Liver (tissue), 9 donors: ENCODE measurements around the gene MCF2L. TPM values are rescaled to one million over a fixed set of nuclear protein-coding genes. Genes with fewer than 3 reads are reported as not detected.

ENCODE experiments used
- DNase-seq: peaks from one replicate; pipeline ENCODE4 v3.0.0-alpha.2; 2017; ENCODE audit warnings: low spot score
- H3K27ac ChIP-seq, 2 donors: one replicate each; pipeline ENCODE4 v1.7.0; 2013; ENCODE audit warnings: inconsistent platforms in 2 of 2, low read length in 2 of 2, control low read depth in 1 of 2, low read depth in 1 of 2, mild to moderate bottlenecking in 1 of 2
- H3K27me3 ChIP-seq, 4 donors: one replicate each; pipeline versions ENCODE4 v1.6.1 to v1.7.0; 2013; ENCODE audit warnings: low read length in 3 of 4, inconsistent platforms in 1 of 4, mild to moderate bottlenecking in 1 of 4, moderate library complexity in 1 of 4; ENCODE audit not compliant: control insufficient read depth in 4 of 4, insufficient read depth in 4 of 4
- H3K36me3 ChIP-seq, 4 donors: one replicate each; pipeline versions ENCODE4 v1.6.1 to v1.7.0; 2013; ENCODE audit warnings: low read length in 3 of 4, mild to moderate bottlenecking in 3 of 4, low read depth in 1 of 4, moderate library complexity in 1 of 4; ENCODE audit not compliant: control insufficient read depth in 4 of 4, insufficient read depth in 3 of 4
- H3K4me1 ChIP-seq, 4 donors: one replicate each; pipeline versions ENCODE4 v1.6.1 to v1.7.0; 2013; ENCODE audit warnings: low read length in 3 of 4, mild to moderate bottlenecking in 3 of 4, moderate library complexity in 1 of 4; ENCODE audit not compliant: control insufficient read depth in 4 of 4, insufficient read depth in 4 of 4
- H3K4me3 ChIP-seq, 3 donors: one replicate each; pipeline versions ENCODE4 v1.6.1 to v1.7.0; 2013; ENCODE audit warnings: low read length in 3 of 3, control low read depth in 1 of 3, low read depth in 1 of 3, mild to moderate bottlenecking in 1 of 3
- H3K9ac ChIP-seq, 2 donors: one replicate each; pipeline ENCODE4 v1.7.0; 2013; ENCODE audit warnings: low read length in 2 of 2, mild to moderate bottlenecking in 2 of 2, moderate library complexity in 2 of 2, control low read depth in 1 of 2, low read depth in 1 of 2
- H3K9me3 ChIP-seq, 4 donors: one replicate each; pipeline versions ENCODE4 v1.6.1 to v1.7.0; 2013; ENCODE audit warnings: low read length in 3 of 4; ENCODE audit not compliant: control insufficient read depth in 4 of 4
- EGR1 ChIP-seq, 2 donors: IDR thresholded peaks; 2 replicates each; pipeline ENCODE4 v1.6.1; 2016 to 2018; ENCODE audit warnings: antibody characterized with exemption in 2 of 2, low read depth in 2 of 2
- FOXA2 ChIP-seq: IDR thresholded peaks from 2 replicates; pipeline ENCODE4 v1.6.1; 2016; ENCODE audit warnings: antibody characterized with exemption
- GABPA ChIP-seq, 2 donors: IDR thresholded peaks in 1 of 2; conservative IDR thresholded peaks in 1 of 2; 2 replicates each; pipeline ENCODE4 v1.6.1; 2016; ENCODE audit warnings: antibody characterized with exemption in 2 of 2, mild to moderate bottlenecking in 1 of 2, moderate library complexity in 1 of 2
- RAD21 ChIP-seq, 2 donors: IDR thresholded peaks; 2 replicates each; pipeline ENCODE4 v1.6.1; 2016; ENCODE audit warnings: antibody characterized with exemption in 2 of 2, mild to moderate bottlenecking in 2 of 2
- RXRA ChIP-seq, 2 donors: IDR thresholded peaks; 2 replicates each; pipeline ENCODE4 v1.6.1; 2017 to 2018; ENCODE audit warnings: antibody characterized with exemption in 2 of 2, mild to moderate bottlenecking in 1 of 2
- SP1 ChIP-seq: IDR thresholded peaks from 2 replicates; pipeline ENCODE4 v1.6.1; 2018; ENCODE audit warnings: antibody characterized with exemption, mild to moderate bottlenecking
- TAF1 ChIP-seq: conservative IDR thresholded peaks from 2 replicates; pipeline ENCODE4 v1.6.1; 2016; ENCODE audit warnings: antibody characterized with exemption, mild to moderate bottlenecking
- YY1 ChIP-seq: IDR thresholded peaks from 2 replicates; pipeline ENCODE4 v1.6.1; 2016; ENCODE audit warnings: antibody characterized with exemption, mild to moderate bottlenecking
- WGBS: extraction: QIAGEN DNeasy Blood & Tissue Kit; methylation state at CpG from one replicate; pipeline ENCODE4 v1.1.7; 2013; 5-methylcytosine and 5-hydroxymethylcytosine counted together
- polyA plus RNA-seq, 2 donors: library from polyadenylated mRNA; stranded (reverse) in 1 of 2; unstranded in 1 of 2; fragments of 200-250 nt in 1 of 2; fragments of >200 nt in 1 of 2; fragmentation: Nextera tagmentation in 1 of 2; extraction: Ambion mirVana in 1 of 2; gene quantifications; one replicate each; pipeline versions ENCODE4 v1.2.1 to v1.2.3, GENCODE V29; 2013 to 2015
- total RNA-seq, 2 donors: library from RNA; depleted of rRNA; stranded (reverse); fragments of >200 nt; gene quantifications; one replicate each; pipeline ENCODE4 v1.2.3, GENCODE V29; 2014
- TF ChIP-seq, protein P1 (sequence below): IDR thresholded peaks from 2 replicates; pipeline ENCODE4 v1.6.1; 2016; ENCODE audit warnings: antibody characterized with exemption
- TF ChIP-seq, protein P2 (sequence below): IDR thresholded peaks from 2 replicates; pipeline ENCODE4 v1.6.1; 2016; ENCODE audit warnings: antibody characterized with exemption
- TF ChIP-seq, protein P3 (sequence below): fragments of 150-350 bp; IDR thresholded peaks from 2 replicates; pipeline ENCODE4 v1.5.1; 2017; ENCODE audit warnings: improper control_type of control experiment, low read depth, low read length; ENCODE audit not compliant: missing input control
- TF ChIP-seq, protein P4 (sequence below): IDR thresholded peaks from 2 replicates; pipeline ENCODE4 v1.6.1; 2016; ENCODE audit warnings: antibody characterized with exemption
- donor health status: healthy.
- donor health status: healthy.
- donor health status: healthy.
- donor health status: healthy.
- donor health status: healthy.

Gene MCF2L
- total and polyA plus RNA-seq, 4 donors, result 2.9 to 12.8 (median 7.1) TPM

DNA sequence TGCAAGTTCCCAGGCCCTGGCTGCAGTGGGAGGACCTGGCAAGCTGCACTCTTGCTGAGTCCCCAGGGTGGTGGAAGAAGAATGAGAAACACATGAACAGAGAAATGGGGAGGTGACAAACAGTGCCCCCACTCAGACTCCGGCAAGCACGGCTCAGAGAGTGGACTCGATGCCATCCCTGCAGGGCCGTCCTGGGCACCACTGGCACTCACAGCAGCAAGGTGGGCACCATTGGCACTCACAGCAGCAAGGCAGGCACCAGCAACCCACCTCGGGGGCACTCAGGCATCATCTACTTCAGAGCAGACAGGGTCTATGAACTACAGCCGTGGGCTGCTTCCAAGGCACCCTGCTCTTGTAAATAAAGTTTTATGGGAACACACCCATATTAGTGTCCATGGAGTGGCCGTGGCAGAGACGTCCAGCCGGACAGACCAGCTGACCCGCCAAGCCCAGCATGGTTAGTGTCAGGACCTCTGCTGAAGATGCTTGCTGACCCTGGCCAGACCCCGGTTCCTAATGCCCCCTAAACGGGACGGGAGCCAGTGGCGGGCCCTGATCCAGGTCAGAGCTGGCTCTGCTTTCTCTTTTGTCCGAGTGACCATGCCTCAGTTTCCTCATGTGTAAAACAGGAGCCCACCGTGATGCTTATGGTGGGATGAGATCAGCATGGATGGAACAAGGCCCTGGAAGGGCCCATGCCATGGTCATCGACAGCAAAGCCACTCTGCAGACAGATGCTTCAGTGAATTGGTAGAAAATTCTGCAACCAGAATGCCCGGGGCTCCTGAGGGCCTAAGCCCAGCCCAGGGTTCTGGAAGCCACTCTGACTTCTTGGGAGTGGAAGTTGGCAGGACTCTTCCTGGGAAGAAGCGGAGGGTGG is 151.5 kb downstream of the MCF2L start:
- 85% methylated on average over 19 of the region's 19 CpGs for WGBS
- Histone ChIP-seq H3K9ac (no peak overlapping the region), H3K9me3 (no peaks in the 10 kb centered on the region), H3K4me3 (no peak overlapping the region), H3K27me3 (no peaks in the 10 kb centered on the region), H3K4me1 (peaks cover 3 to 29% (median 18%) of the 10 kb centered on the region in 4 donors), H3K27ac (no peak overlapping the region), H3K36me3 (peaks cover 0 to 5% (median 3%) of the 10 kb centered on the region in 4 donors)
- DNase-seq, result peak; percentile 27
- TF ChIP-seq SP1 (no peak), GABPA (IDR thresholded peaks at IDR 0.05 in 1 of 2, conservative IDR thresholded peaks at IDR 0.05 in 1 of 2) (no peak), FOXA2 (no peak), TAF1 (no peak), RAD21 (IDR thresholded peaks at IDR 0.05) (no peak), RXRA (IDR thresholded peaks at IDR 0.05) (no peak), YY1 (no peak)
- TF ChIP-seq, protein P1, sequence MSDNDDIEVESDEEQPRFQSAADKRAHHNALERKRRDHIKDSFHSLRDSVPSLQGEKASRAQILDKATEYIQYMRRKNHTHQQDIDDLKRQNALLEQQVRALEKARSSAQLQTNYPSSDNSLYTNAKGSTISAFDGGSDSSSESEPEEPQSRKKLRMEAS, result no peak
- TF ChIP-seq, protein P2, sequence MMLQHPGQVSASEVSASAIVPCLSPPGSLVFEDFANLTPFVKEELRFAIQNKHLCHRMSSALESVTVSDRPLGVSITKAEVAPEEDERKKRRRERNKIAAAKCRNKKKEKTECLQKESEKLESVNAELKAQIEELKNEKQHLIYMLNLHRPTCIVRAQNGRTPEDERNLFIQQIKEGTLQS, result no peak
- TF ChIP-seq, protein P3, sequence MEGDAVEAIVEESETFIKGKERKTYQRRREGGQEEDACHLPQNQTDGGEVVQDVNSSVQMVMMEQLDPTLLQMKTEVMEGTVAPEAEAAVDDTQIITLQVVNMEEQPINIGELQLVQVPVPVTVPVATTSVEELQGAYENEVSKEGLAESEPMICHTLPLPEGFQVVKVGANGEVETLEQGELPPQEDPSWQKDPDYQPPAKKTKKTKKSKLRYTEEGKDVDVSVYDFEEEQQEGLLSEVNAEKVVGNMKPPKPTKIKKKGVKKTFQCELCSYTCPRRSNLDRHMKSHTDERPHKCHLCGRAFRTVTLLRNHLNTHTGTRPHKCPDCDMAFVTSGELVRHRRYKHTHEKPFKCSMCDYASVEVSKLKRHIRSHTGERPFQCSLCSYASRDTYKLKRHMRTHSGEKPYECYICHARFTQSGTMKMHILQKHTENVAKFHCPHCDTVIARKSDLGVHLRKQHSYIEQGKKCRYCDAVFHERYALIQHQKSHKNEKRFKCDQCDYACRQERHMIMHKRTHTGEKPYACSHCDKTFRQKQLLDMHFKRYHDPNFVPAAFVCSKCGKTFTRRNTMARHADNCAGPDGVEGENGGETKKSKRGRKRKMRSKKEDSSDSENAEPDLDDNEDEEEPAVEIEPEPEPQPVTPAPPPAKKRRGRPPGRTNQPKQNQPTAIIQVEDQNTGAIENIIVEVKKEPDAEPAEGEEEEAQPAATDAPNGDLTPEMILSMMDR, result no peak

DNA sequence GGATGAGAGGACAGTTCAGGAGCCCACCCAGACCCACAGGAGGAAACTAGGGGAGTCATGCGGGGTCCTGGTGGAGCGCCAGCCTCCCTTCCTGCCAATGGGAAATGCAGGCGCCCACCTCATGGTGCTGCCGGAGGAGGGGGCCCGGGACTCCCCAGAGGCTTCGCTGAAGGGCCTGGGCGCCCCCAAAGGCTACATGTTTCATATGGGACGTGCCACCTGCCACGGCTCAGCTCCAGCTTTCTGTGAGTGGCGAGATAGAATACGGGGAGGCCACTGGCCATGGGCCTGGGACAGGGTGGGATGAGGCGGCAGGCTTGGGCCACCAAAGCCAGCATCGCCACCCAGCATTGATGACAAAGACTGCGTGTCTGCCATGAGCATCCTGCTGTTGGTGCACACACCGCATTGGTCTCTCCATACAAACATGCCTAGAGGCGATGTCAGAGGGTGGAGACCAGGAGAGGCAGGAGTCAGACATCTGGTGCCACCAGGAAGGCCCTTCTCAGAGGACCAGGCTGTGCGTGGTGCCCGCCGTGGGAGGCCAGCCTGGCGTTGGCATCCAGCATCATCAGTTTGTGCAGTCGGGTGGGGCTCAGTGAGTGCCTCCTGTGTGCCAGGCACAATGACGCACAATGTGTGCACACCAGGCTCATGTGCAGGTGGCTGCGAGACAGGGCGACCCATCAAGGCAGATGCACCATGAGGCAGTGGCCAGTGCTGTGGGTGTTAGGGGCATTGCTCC is 152.3 kb downstream of the MCF2L start:
- peaks cover 0 to 4% (median 1%) of the 10 kb centered on the region in 4 donors for H3K36me3 ChIP-seq
- H3K4me1 ChIP-seq, result peaks cover 3 to 29% (median 18%) of the 10 kb centered on the region in 4 donors
- WGBS, result 93% methylated on average over 24 of the region's 24 CpGs
- peak; percentile 21 for DNase-seq
- H3K27ac ChIP-seq, result no peak overlapping the region
- H3K9ac ChIP-seq, result no peak overlapping the region
- TF ChIP-seq FOXA2, result no peak
- H3K9me3 ChIP-seq, result no peaks in the 10 kb centered on the region
- H3K4me3 ChIP-seq, result no peak overlapping the region
- H3K27me3 ChIP-seq, result no peaks in the 10 kb centered on the region

DNA sequence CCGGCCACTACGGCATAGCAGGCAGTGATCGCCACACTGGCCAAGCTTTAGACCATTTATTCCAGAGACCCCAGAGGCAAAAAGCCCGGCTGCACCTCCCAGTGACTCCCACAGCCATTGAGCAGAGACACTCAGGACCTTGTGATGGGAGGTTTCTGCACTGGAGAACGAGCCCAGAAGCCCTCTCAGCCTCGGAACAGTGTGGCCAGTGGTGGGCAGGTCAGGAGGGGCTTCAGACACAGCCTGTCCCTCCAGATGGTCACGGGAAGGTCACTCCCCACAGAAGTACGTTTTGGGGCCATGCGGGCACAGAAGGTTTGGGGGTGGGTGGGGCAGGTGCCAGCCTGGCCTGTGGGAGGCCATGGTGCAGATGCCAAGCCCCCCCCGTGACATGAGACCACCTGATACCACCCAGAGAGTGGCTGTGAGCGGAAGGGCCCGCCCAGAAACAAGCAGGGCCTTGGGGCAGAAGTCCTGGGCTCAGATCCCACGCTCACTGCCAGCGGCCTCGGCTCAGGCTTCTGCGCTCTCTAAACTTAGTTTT is 153.0 kb downstream of the MCF2L start:
- H3K9ac ChIP-seq, result no peak overlapping the region
- H3K4me3 ChIP-seq, result no peak overlapping the region

More for the DNA sequence above, 153.0 kb downstream of the MCF2L start:
- H3K9me3 ChIP-seq, result no peaks in the 10 kb centered on the region
- peak overlapping the region; percentile 54 to 68 for H3K27ac ChIP-seq
- H3K4me1 ChIP-seq, result peaks cover 3 to 29% (median 18%) of the 10 kb centered on the region in 4 donors
- TF ChIP-seq EGR1 (IDR thresholded peaks at IDR 0.05; ENCODE audit: low read depth in 2 of 2) (no peak), RAD21 (IDR thresholded peaks at IDR 0.05) (no peak), GABPA (IDR thresholded peaks at IDR 0.05 in 1 of 2, conservative IDR thresholded peaks at IDR 0.05 in 1 of 2) (no peak)
- TF ChIP-seq, protein P4, sequence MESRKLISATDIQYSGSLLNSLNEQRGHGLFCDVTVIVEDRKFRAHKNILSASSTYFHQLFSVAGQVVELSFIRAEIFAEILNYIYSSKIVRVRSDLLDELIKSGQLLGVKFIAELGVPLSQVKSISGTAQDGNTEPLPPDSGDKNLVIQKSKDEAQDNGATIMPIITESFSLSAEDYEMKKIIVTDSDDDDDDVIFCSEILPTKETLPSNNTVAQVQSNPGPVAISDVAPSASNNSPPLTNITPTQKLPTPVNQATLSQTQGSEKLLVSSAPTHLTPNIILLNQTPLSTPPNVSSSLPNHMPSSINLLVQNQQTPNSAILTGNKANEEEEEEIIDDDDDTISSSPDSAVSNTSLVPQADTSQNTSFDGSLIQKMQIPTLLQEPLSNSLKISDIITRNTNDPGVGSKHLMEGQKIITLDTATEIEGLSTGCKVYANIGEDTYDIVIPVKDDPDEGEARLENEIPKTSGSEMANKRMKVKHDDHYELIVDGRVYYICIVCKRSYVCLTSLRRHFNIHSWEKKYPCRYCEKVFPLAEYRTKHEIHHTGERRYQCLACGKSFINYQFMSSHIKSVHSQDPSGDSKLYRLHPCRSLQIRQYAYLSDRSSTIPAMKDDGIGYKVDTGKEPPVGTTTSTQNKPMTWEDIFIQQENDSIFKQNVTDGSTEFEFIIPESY, result no peak
- TF ChIP-seq, protein P3, result no peak
- peaks cover 0 to 4% (median 1%) of the 10 kb centered on the region in 4 donors for H3K36me3 ChIP-seq
- DNase-seq, result peak; percentile 19
- 66% methylated on average over 16 of the region's 16 CpGs for WGBS
- no peaks in the 10 kb centered on the region for H3K27me3 ChIP-seq
